Hematopoietic multipotent progenitor cell (in vitro differentiated cells): ENCODE results near the gene PLPP1. TPM values are rescaled to one million over a fixed set of nuclear protein-coding genes. Genes with fewer than 3 reads are reported as not detected.

Experiments
- DNase-seq, 3 donors: peaks; one replicate each; pipeline ENCODE4 v3.0.0-alpha.2; 2011 to 2015; ENCODE audit warnings: low read depth in 2 of 3, low spot score in 2 of 3
- total RNA-seq: library from RNA; depleted of rRNA; stranded (reverse); fragments of >200 nt; gene quantifications from one replicate; pipeline ENCODE4 v1.2.3, GENCODE V29; 2012

Gene PLPP1
- total RNA-seq, 1 donor = 2.4 TPM

DNA sequence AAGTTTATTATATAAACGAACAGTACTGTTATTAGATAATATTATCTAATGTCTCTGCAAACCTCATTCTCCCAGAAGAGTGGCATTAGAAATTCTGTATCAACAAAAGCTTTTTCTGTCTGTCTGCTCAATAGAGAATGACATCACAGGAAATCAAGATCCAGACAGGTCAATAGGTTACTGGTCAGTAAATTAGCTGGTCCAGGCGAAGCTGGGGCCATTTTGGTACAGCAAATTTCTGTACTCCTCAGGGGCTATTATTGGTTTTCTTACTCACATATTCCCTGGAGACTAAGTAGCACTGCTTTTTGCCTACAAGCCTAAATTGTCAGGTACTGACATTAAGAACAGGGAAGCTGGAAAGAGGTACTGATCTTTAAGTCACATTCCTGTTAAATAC, 80.5 kb downstream of the PLPP1 start:
- DNase-seq = no peak

DNA sequence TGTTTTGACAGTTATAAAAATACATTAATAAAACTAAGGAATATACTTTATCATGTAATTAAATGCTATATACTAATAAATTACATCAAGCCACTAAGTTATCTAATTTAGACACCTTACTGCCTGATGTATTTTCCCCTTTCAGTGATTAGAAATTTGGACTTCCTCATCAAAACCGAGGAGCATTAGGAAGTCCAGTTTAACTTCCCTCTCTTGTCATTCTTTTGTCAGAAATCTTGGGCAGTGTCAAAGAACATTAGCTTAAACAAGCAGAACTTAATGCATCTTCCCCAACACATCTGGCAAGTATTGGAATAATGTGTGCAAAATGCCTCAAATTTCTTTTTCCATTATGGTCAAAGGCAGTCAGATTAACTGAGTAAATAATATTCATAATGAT, 81.6 kb downstream of the PLPP1 start:
- no peak for DNase-seq

DNA sequence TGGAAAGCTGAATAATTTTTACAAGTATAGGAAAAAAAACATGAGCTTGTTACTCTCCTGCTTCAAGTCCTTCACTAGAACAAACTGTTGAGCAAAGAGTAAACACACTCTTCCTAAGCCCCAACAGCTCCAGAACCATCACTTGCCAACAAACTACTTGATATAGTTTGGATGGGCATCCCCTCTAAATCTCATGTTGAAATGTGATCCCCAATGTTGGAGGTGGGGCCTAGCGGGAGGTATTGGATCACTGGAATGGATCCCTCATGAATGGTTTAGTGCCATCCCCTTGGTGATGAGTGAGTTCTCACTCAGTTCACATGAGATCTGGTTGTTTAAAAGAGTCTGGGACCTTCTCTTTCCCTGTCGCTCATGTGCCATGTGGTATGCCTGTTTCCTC, 82.8 kb downstream of the PLPP1 start:
- DNase-seq = no peak

DNA sequence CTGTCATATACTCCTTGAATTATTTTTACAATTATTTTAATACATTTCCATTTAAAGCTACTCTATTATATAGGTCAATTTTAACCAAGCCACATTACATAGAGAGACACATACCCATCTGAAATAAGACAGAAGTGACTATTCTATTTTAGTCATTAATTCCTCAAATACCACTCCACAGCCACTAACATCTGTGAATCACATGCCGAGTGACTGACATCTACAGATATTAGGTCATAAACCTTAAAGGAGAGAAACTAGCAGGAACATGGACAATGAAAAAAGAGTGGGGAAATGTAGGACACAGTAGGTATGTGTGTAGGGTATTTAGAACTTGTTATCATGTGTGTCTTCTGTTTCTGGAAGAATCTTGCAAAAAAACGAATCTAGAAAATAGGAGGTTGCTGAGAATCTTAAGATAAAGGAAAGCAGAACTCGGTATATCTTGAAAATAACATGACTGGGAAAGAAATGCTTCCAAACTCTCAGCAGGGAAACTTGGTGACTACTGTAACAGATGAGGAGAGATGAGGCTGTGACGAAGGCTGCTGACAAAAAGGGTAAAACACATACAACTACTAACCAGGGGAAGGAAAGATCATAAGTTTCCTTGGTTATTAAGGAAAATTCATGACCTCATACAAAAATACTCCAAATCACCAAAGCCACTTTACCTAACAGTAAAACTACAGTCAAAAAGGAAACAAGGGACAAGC, 84.6 kb downstream of the PLPP1 start:
- no peak for DNase-seq

DNA sequence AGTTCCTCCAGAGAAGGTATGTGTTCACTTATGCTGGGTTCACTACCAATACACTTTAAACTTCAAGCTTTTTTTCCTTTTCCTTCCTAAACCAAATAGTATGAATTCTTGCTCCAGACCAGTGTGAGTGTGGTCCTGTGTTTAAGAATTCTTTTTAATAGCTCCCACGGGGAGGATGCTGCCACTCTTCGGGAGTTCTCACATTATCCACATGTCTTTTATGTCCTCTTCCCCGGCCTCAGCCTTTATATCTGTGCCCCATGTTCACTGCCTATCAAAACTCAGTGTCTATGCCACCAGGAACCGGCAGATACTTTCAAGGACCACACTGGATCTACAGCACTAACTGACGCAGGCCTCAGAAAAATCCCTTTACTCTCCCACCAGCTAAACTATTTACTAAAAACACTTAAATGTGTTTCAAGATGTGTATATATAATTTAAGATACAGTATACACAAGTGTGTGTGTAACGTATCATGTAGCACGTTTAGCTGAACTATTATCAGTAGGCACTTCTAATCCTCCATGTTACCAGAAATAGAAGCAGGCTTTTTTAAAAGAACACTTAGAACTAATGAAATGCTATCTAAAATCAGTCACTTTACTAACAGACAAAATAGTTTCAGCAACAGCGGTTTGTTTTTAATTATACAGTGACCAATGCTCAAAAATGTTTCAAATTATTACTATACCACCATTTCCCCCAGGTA, 88.0 kb downstream of the PLPP1 start:
- DNase-seq = no peak

DNA sequence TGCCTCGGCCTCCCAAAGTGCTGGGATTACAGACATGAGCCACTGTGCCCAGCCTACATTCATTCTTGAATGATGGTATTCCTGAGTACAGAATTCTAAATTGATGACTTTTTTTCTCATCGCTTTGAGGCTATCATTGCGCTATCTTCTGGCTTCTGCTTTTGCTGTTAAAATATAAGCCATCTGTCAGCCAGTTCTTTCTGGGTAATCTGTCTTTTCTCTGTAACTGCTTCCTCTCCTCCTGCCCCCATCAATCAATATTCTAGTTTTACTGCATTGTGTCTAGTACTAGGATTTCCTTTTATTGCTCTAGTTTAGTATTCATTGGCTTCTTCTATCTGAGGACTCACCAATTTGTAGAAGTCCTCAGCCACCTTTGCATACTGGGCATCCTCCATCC, 89.0 kb downstream of the PLPP1 start:
- DNase-seq = no peak

DNA sequence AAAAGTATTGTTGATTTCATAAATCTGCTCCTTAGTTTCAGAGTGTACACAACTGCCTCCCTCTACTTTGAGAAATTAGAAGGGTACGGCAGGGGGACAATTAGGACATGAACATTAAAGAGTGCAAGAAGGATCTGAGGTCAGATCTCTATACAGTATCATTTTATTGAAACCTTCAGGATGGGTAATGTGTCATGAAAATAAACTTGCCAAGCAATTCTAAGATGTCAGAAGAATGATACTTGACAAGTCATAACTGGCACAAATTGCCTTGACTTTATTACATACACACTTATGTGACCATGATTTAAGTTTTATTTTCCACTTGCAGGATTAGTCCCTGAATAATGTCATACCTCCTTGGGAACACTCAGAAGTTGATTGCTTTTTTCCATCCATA, 92.8 kb downstream of the PLPP1 start:
- DNase-seq = no peak

DNA sequence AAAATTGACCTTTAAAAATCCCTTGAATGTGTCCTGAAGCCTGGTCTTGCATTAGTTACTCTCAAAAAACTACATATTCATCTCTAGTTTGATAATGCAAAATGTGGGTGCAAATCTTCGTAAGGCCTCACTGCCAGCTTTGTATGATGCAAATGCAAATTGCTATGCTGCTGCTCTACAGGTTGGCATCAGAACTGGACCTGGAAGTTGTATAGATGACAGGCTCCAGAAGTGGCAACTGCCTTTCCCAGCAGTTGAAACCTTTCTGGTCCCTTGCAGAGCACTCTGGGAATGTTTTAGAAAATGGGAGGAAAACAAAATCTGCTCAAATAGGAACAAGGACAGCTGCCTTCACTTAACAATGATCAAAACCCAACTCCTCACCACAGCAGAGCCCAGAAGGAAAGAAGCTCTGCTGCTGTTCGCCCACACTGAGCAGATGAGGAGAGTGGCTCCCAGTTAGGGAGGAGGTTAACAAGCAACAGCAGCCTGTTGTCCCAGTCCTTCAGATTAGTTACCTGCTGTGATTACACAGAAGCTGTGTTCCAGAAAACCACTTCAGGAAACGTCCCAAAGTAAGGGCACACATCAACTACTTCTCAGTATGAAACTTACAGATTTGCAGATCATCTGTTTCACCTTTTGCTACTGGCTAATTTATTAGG, 93.5 kb downstream of the PLPP1 start:
- no peak for DNase-seq

DNA sequence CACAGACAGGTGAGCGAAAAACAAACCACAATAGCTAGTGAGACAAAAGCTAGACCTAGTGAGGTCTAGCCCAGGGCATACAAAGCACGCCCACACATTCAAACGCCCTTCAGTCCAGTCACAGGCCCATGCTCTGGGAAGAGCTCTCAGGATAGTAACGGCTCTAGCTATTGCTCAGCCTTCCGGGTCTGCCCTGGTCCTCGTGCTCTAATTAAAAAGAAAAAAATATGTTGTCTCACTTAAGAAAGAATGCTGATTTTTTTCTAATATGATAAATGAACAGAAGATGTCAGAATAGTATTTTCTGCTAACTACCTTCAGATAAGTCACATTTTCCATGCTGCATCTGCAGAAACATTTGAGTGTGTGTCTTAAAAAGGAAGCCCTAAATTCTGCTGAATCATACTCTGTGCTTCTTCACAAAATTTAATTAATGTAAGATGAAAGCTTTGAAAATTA, 94.5 kb downstream of the PLPP1 start:
- DNase-seq = peak in 2 of 3 donors; percentile 38 to 76

DNA sequence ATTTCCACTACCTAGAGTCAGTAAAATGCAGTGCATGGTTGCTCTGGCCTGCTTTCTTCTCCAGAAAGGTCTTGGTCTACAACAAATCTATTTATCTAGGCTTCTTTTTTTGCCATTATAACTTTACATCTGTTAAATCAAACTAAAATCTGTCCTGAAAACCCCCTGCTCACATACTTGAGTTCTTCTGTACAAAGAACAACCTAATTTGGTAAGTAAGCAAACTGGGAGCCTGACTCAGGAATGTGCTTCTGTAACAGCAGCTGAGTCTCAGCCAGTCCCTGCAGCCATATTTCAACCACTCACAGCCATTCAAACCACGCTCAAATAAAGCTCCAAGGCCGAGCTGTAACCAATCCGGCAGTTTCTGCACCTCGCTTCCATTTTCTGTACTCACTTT, 95.8 kb downstream of the PLPP1 start:
- DNase-seq = no peak

DNA sequence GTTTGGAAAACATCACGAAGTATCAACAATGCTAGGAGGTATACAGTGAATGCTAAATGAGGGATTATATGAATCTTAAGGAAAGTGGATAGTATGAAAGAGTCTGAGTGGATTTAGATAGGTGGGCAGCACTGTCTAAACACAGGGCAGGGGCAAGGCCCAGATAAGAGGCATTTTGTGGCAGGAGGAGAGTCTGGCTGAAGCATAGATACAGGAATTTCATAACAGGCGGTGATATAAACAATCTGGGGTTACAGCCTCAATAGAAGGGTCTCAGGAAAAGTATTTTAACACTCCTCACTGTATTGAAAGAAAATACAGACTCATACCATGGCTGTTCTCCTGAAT, 96.9 kb downstream of the PLPP1 start:
- no peak for DNase-seq

DNA sequence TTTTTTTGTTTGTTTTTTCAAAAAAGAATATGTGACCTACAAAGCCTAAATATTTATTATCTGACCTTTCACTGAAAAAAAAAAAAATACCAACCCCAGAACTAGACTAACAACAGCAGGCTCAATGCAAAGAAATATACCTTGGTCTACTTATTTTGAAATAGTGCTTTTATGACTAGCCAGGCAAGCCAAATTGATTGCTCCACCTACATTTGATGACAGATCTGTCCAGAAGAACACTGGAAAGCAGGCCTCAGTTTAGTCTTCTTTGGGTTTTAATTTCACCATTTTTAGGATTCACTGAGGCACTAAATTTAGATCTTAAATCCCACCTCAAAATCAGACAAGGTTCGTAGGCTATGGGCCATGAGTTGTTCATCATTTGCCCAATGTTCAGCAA, 97.3 kb downstream of the PLPP1 start:
- no peak for DNase-seq

DNA sequence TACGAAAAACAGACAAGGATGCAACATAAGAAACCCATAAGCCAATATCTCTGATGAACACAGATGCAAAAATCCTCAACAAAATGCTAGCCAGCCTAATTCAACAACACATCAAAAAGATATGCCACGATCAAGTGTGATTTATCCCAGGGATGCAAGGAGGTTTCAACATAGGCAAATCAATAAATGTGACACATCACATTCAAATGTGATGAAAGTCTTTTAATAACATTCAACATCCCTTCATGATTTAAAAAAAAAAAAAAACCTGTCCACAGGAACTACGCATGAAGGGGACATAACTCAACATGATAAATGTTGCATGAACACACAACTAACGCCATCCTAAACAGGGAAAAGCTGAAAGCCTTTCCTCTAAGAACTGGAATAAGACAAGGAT, 102.2 kb downstream of the PLPP1 start:
- DNase-seq = no peak

DNA sequence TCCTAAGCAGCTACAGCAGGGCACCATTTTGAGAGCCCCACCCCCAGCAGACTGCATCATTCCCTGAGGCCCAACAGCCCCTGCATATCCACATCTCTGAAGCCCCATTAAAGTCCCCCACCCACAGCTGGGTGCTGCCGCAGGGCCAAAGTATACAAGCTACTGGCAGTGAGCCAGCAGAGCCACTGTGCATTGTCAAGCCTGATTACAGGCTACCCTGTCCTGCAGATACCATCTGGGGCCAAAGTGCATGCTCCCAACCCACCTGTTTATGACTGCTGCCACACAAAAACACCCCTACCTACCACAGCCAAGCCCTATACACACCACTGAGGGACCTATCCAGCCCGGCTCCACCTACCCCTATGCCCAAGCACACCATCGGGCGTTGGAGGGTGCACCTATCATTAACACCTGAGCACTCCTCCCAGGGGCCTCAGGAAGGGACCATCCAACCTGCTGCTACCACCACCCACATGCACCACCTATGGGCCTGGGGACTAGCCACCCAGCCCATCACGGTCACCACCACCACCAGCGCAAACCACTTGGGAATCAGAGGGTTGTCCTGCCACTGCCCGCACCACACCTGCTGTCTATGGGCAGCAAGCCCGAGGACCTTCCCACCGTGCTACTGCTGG, 105.0 kb downstream of the PLPP1 start:
- no peak for DNase-seq

DNA sequence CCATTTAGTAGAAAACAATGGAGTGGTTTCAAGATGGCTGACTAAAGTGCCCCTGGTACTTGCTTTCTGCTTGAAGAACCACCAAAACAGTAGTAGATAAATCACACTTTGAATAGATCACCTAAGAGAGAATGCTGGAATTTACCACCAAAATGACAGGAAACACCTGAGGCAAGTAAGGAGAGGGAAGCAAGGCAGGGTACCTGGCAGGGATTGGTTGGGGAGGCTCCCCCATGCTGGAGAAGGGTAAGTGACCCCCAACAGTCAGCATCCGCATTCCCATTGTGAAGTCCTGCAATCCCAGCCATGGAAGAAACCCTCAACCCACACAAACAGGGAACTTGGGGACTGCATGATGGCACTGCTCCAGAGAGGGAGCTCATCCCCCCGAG, 105.5 kb downstream of the PLPP1 start:
- DNase-seq = no peak

DNA sequence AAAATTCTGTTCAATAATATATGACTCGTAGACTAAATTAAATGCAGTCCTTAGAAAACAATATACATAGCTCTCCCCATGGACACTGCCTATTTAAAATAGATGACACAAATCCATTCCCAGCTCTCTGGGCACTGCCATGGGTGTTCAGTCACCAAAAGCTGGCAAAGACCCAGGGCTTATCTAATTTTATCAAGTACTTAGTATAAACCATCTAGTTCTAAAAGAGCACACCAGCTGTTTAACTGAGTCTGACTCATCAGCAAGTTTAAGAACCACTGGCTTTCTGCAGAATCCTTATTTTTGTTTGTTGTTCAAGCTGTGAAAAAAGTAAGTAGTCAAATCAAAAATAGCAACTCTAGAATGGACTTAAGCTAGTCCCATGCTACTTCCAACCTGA, 107.6 kb downstream of the PLPP1 start:
- no peak for DNase-seq

DNA sequence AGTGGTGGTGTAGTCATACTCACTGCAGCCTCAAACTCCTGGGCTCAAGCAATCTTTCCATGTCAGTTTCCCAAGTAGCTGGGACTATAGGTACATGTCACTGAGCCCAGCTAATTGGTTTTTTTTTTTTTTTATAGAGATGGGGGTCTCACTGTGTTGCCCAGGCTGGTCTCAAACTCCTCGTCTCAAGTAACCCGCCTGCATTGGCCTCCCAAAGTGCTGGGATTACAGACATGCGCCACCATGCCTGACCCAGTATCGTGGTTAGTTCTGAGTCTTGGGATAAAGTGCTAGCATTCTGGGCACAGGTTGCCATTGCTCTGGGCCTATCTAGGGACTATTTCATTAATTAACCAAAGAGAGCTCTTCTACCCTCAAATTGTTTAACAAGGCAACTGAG, 108.3 kb downstream of the PLPP1 start:
- DNase-seq = no peak

DNA sequence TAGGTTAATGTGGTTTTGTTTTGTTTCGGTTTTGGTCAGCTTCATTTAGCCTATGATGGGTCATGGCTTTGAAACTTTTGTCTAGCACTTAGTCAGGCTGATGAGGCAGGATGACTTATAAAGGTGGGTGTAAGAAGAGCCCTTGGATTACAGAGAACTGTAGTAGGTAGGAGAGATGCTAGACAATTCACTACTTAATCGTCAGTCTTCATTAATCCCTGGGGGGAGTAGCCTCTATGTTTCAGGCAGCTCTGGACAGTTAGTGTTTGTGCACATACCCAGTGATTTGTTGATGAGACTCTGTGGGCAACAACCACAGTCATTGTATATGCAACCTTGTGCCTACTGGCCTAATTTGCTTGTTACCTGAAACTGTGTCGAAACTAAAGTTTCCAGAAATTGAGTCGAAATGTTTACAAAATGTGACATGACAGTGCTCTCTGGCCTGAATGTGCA, 113.7 kb downstream of the PLPP1 start:
- DNase-seq = no peak

DNA sequence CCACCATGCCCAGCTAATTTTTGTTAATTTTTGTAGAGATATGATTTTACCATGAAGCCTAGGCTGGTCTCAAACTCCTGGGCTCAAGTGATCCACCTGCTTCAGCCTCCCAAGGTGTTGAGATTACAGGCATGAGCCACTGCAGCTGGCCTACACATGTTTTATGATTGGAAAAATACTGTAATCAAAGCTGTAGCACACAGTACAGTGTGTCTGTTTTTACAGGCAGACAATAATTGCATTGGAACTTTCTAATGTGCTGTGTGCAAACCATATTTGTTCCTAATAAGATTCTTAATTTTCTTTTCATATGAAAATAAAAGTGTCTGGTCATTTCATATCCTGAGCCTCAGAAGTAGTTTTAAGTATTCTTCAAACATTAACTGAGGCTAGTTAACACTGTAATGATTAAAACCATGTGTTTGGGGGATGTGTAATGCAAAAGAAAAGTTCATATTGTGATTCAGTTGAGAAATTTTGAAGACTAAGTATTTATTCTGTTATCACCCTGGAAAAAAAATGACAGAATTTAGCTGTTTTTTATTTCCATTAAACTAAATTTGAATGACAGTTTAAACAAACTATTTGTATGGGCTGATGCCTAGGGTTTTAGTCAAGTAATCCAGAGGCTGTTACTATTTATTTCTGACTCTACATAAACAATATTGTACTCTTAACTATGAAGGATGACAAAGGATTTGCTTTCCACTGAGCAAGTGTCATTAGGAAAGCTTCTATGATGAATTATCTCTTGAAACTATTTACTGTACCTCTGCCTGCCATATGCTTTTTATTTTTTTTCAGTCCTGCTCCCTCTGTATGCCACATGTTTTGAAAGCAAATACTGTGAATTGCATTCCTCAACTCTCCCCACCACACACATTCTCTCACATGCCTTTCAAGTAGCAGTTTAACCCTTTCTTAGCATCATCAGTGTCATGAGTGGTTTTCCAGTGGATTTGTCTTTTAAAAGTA, 115.5 kb downstream of the PLPP1 start:
- DNase-seq = no peak

DNA sequence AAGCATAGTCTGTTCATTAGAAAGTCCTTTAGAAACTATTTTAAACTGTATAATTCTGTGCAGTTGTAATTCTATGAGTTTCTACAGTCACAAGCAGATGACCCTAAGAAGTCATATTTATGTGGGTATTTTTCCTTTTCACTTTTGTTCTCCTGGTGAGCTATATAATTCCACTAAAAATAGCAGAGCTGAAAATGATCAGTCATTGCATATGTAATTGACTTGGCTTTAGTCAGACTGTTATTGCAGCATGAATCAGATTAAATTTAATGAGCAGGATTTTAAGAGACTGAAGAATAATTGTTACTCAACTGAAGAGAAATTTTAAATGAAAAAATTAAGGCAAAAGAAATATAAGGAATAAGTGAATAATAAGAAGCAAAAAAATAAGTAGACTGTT, 118.5 kb downstream of the PLPP1 start:
- no peak for DNase-seq
